ENCODE results near the gene ZNF679.
"Not testable (repeated sequence)": the region's sequence is repeated elsewhere in the genome, so short reads cannot be mapped to it uniquely, and the experiment has no call there.

ZNF679 gene

DNA sequence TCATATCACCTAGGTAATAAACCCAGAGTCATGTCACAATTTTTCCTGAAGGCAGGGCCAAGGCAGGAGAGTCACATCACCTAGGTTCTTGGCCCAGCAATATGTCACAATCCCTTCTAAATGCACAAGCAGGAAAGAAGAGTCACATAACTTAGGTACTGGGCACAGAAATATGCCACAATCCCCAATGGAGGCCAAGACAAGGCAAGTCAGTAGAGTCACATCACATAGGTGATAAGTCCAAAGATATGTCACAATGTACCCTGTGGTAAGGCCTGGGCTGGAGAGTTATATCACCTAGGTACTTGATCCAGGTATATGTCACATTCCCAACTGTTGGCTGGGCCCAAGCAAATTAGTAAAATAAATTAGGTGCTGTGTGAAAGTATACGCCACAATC, at the start of gene ZNF679:
Gene ZNF679, plus strand, starts transcription at position 301 of the 400 bp plus-strand sequence. CDS start 20,644 bp downstream, outside the sequence.
- not testable (repeated sequence) for DNase-seq (ENCODE audit: low spot score)

- DNase-seq (ENCODE audit: low spot score): no peak
Observed at GRCh38 chr7:64180989-64181388, 47.3 kb upstream of the ZNF679 start.

GRCh38 chr7:64181586-64181985, 46.7 kb upstream of the ZNF679 start:
- DNase-seq (ENCODE audit: low spot score): no peak

GRCh38 chr7:64182036-64182790, 46.1 kb upstream of the ZNF679 start:
- DNase-seq (ENCODE audit: low spot score): no peak

GRCh38 chr7:64183126-64183742, 45.0 kb upstream of the ZNF679 start:
- DNase-seq (ENCODE audit: low spot score): no peak

DNA sequence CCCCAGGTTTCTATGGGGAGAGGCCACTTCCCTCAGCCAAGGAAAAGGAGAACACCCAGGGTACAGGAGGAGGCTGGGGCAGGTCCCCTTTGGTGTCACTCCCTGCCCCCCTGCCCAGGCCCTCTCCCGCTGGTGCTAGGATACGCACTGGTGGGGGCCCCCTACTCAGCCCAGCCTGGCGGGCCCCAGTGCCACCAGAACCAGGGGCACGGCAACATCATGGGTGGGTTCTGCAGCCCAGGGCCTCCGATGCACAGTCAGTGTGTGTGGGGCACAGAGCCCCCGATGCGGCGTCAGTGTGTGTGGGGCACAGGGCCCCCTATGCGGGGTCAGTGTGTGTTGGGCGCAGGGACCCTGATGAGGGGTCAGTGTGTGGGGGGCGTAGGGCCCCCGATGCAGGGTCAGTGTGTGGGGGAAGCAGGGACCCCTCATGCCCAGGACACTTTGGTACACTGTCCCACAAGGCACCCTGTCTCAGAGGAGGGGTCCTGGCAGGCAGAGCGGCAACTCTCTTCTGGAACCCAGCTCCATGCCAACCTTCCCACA, 44.4 kb upstream of the ZNF679 start:
- no peak for DNase-seq (ENCODE audit: low spot score)

- DNase-seq (ENCODE audit: low spot score): no peak
Observed at GRCh38 chr7:64184376-64184775, 43.9 kb upstream of the ZNF679 start.

DNA sequence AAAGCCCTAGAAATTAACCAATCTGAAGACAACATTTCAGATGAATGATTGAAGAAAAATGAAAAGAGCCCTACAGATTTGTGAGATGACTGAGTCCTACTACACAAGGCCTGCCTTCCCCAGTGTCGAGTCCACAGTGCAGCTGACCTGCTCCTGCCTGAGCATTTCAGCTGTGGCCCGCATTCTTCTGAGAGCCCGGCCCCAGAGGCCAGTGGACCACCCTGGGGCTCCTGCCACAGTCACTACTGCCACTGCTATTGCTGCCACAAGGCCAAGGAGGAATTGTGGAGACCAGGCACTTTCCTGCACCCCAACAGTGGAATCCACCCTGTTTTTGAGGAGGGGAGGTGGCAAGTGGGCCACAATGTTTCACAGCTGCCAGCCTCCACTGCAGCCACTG, 40.9 kb upstream of the ZNF679 start:
- no peak for DNase-seq (ENCODE audit: low spot score)

- no peak for DNase-seq (ENCODE audit: low spot score)
Observed at GRCh38 chr7:64192148-64192704, 36.0 kb upstream of the ZNF679 start.

GRCh38 chr7:64192775-64193174, 35.5 kb upstream of the ZNF679 start:
- no peak for DNase-seq (ENCODE audit: low spot score)

DNA sequence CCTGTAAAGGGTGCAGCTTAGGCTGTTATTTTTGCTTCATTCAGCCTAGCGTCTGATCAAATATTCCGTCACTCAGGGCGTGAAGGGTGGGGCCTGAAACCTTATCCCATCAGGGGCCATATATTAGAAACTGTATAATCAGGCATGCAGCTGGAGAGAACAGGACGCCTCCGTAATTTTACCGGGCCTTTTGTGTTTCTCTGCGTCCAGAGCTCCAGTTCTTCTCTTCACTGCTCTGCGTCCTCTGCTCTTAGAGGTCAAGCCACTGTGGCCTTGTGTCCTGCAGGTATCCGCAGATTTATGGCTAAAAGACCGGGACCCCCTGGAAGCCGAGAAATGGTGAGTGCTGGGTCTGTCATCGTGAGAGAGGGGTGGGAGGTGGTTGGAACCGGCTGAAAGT, 21.4 kb upstream of the ZNF679 start, which contains the start of gene ZNF735:
Gene ZNF735, plus strand, starts transcription at position 301 of the 400 bp plus-strand sequence. Its CDS starts 0 bp downstream, at position 301.
- DNase-seq (ENCODE audit: low spot score): no peak

DNA sequence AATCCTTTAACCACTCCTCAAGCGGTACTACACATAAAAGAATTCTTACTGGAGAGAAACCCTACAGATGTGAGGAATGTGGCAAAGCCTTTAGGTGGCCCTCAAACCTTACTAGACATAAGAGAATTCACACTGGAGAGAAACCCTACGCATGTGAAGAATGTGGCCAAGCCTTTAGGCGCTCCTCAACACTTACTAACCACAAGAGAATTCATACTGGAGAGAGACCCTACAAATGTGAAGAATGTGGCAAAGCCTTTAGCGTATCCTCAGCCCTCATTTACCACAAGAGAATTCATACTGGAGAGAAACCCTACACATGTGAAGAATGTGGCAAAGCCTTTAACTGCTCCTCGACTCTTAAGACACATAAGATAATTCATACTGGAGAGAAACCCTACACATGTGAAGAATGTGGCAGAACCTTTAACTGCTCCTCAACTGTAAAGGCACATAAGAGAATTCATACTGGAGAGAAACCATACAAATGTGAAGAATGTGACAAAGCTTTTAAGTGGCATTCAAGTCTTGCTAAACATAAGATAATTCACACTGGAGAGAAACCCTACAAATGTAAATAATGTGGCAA, 8.5 kb upstream of the ZNF679 start:
- not testable (repeated sequence) for DNase-seq (ENCODE audit: low spot score)

DNA sequence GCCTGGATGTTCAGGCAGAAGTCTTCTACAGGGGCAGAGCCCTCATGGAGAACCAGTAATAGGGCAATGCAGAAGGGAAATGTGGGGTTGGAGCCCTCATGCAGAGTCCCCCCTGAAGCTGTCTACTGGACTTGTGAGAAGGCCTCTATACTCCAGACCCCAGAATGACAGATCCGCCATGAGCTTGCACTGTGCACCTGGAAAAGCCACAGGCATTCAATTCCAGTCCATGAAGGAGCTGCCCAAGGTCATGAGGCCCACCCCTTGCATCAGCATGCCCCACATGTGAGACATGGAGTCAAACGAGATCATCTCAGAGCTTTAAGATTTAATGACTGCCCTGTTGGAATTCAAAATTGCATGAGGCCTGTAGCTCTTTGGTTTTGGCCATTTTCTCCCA, 4.9 kb upstream of the ZNF679 start:
- no peak for DNase-seq (ENCODE audit: low spot score)

- no peak for DNase-seq (ENCODE audit: low spot score)
Observed at GRCh38 chr7:64266341-64266919, 38.2 kb downstream of the ZNF679 start.

DNA sequence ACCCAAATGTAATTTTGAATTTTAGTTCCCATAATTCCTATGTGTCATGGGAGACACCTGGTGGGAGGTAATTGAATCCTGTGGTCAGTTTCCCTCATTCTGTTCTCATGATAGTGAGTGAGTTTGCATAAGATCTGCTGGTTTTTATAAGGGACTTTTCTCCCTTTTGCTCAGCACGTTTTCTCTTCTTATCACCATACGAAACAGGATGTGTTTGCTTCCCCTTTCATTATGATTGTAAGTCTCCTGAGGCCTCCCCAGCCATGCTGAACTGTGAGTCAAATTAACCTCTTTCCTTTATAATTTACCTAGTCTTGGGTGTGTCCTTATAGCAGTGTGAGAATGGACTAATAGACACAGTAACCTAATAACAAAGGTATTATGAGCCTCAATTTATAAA, 49.4 kb downstream of the ZNF679 start:
- DNase-seq (ENCODE audit: low spot score): no peak

DNA sequence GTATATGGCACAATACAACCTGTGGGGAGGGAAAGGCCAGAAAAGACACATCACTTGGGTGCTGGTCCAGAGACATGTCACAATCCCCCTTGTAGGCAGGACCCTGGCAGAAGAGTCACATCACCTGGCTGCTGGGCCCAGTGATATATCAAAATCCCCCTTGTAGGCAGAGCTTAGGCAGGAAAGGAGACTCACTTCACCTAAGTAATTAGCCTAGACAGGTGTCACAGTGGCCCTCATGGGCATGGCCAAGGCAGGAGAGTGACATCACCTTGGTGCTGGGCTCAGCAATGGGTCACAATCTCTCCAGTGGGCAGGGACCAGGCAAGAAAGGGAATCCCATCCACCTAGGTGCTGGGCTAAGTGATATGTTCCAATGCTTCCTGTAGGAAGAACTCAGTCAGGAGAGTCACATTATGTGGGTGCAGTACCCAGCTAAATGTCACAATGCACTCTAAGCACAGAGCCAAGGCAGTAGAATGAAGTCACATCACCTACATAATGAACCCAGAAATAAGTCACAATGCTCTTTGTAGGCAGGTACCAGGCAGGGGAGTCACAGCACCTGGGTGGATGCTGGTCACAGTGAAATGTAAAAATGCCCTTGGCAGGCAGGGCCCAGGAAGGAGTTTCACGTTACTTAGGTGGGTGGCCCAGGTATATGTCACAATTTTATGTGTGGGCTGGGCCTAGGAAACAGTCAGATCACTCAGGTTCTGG, 66.6 kb downstream of the ZNF679 start:
- DNase-seq (ENCODE audit: low spot score): no peak

GRCh38 chr7:64297418-64297817, 69.1 kb downstream of the ZNF679 start:
- DNase-seq (ENCODE audit: low spot score): not testable (repeated sequence)

- no peak for DNase-seq (ENCODE audit: low spot score)
Observed at GRCh38 chr7:64300641-64301405, 72.5 kb downstream of the ZNF679 start.

- no peak for DNase-seq (ENCODE audit: low spot score)
Observed at GRCh38 chr7:64307254-64308015, 79.2 kb downstream of the ZNF679 start.

DNA sequence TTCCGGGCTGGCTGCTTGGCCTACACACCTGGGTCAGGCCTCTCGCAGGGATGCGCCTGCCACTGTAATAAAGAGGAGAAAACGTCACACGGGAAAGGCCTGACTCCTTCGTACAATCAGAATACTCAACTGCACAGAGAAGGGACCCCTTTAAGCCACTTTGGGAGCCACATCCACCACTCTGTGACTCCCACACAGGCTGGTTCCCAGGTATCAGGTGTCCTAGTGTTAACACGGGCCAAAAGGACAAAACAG, 79.7 kb downstream of the ZNF679 start:
- DNase-seq (ENCODE audit: low spot score): no peak

Data from ecto neural progenitor cell (in vitro differentiated cells).